HCT116 (cell line): ENCODE data around the gene PIK3R2. TPM values are rescaled to one million over a fixed set of nuclear protein-coding genes. Genes with fewer than 3 reads are reported as not detected.

Experiments
- ATAC-seq: fragments of 200-7000 bp; cut with Tn5 transposase; 2 replicates; pipeline ENCODE4 v1.9.1; 2020; ENCODE audit warnings: mild to moderate bottlenecking, moderate library complexity
- BruUV-seq: library from RNA; stranded (reverse); fragments of 400-500 nt; replicated peaks from 2 replicates; lab custom pipeline; 2021; lab: Mats Ljungman, UMichigan
- CTCF ChIA-PET: fragments of 300-600 bp; sonication (Branson Sonifier 250); formaldehyde crosslinking; loops from one replicate; lab custom pipeline; 2021; ENCODE audit warnings: antibody characterized with exemption; lab: Charles Lee
- POLR2A ChIA-PET: fragments of 300-600, 350-600 bp; sonication (Branson Sonifier 250); formaldehyde crosslinking; loops from one replicate; lab custom pipeline; 2021; ENCODE audit warnings: antibody characterized with exemption; lab: Charles Lee
- RAD21 ChIA-PET, 2 experiments: fragments of 300-600 bp; sonication (Branson Sonifier 250); formaldehyde crosslinking; loops; one replicate each; lab custom pipeline; 2023; ENCODE audit warnings: low total read pairs in 2 of 2; ENCODE audit not compliant: uncharacterized antibody in 2 of 2, unreplicated experiment in 2 of 2, low non-redundant PET in 1 of 2; lab: Charles Lee
- DNase-seq: peaks from one replicate; pipeline ENCODE4 v3.0.0-alpha.2; 2010; ENCODE audit warnings: low read depth, low spot score
- H2AFZ ChIP-seq: fragments of 200-600 bp; shearing (Covaris generic), sonication (generic); 2 replicates; pipeline ENCODE4 v1.6.1; 2017; ENCODE audit warnings: low read depth, mixed run types, mixed read lengths, antibody characterized with exemption, low read length; ENCODE audit not compliant: poor library complexity, severe bottlenecking
- H3K27ac ChIP-seq: 2 replicates; pipeline ENCODE4 v1.5.1; 2012; ENCODE audit warnings: low read depth, low read length
- H3K27me3 ChIP-seq: fragments of 200-600 bp; sonication (generic); 2 replicates; pipeline ENCODE4 v1.6.1; 2016; ENCODE audit warnings: mixed run types, low read length, mixed read lengths; ENCODE audit not compliant: insufficient read depth
- H3K36me3 ChIP-seq, 2 experiments: fragments of 200-500 bp in 1 of 2; fragments of 200-600 bp in 1 of 2; sonication (Bioruptor generic) in 1 of 2; sonication (generic) in 1 of 2; 2 replicates each; pipeline versions ENCODE4 v1.5.1 to v1.6.1; 2014 to 2016; ENCODE audit warnings: low read length in 2 of 2, inconsistent platforms in 1 of 2, mixed read lengths in 1 of 2, mixed run types in 1 of 2; ENCODE audit not compliant: insufficient read depth in 2 of 2, control insufficient read depth in 1 of 2
- H3K4me1 ChIP-seq, 2 experiments: fragments of 200-600 bp in 1 of 2; sonication (generic) in 1 of 2; 2 replicates each; pipeline versions ENCODE4 v1.5.1 to v1.6.1; 2012 to 2017; ENCODE audit warnings: low read length in 2 of 2, inconsistent platforms in 1 of 2, mild to moderate bottlenecking in 1 of 2, mixed read lengths in 1 of 2, mixed run types in 1 of 2, moderate library complexity in 1 of 2; ENCODE audit not compliant: insufficient read depth in 2 of 2, control insufficient read depth in 1 of 2
- H3K4me2 ChIP-seq: fragments of 200-600 bp; sonication (generic); 2 replicates; pipeline ENCODE4 v1.6.1; 2017; ENCODE audit warnings: mixed run types, low read length, mixed read lengths
- H3K4me3 ChIP-seq, 2 experiments: fragments of 200-600 bp in 1 of 2; sonication (generic) in 1 of 2; replicated peaks in 1 of 2; 2 replicates each; pipeline ENCODE4 v1.5.1; 2011 to 2016; ENCODE audit warnings: low read length in 2 of 2, control low read depth in 1 of 2, low read depth in 1 of 2, mild to moderate bottlenecking in 1 of 2, mixed read lengths in 1 of 2, mixed run types in 1 of 2
- H3K79me2 ChIP-seq: fragments of 200-600 bp; sonication (generic); 2 replicates; pipeline ENCODE4 v1.6.1; 2017; ENCODE audit warnings: mild to moderate bottlenecking, mixed run types, low read length, moderate library complexity, mixed read lengths; ENCODE audit not compliant: insufficient read depth
- H3K9ac ChIP-seq: fragments of 200-600 bp; sonication (generic); 2 replicates; pipeline ENCODE4 v1.6.1; 2016; ENCODE audit warnings: low read length, mixed read lengths
- H3K9me2 ChIP-seq: fragments of 200-600 bp; sonication (generic), shearing (Covaris generic); 2 replicates; pipeline ENCODE4 v1.6.1; 2017; ENCODE audit warnings: mixed run types, mild to moderate bottlenecking, moderate library complexity; ENCODE audit not compliant: insufficient read depth
- H3K9me3 ChIP-seq, 2 experiments: fragments of 200-500 bp in 1 of 2; fragments of 200-600 bp in 1 of 2; sonication (Bioruptor generic) in 1 of 2; sonication (generic) in 1 of 2; 2 replicates each; pipeline ENCODE4 v1.6.1; 2014 to 2017; ENCODE audit warnings: low read length in 2 of 2, mixed read lengths in 2 of 2, inconsistent platforms in 1 of 2, low read depth in 1 of 2, mild to moderate bottlenecking in 1 of 2, mixed run types in 1 of 2, moderate library complexity in 1 of 2; ENCODE audit not compliant: control insufficient read depth in 1 of 2, insufficient read depth in 1 of 2
- H4K20me1 ChIP-seq: fragments of 200-600 bp; sonication (generic), shearing (Covaris generic); 2 replicates; pipeline ENCODE4 v1.6.1; 2017; ENCODE audit warnings: mixed run types, mild to moderate bottlenecking, moderate library complexity; ENCODE audit not compliant: insufficient read depth
- CBX3 ChIP-seq: IDR thresholded peaks from 2 replicates; pipeline ENCODE4 v1.6.1; 2012; ENCODE audit warnings: low read depth
- CEBPB ChIP-seq: IDR thresholded peaks from 2 replicates; pipeline ENCODE4 v1.6.1; 2012; ENCODE audit warnings: low read depth
- EGR1 ChIP-seq: IDR thresholded peaks from 2 replicates; pipeline ENCODE4 v1.6.1; 2012; ENCODE audit warnings: low read depth
- RAD21 ChIP-seq: IDR thresholded peaks from 2 replicates; pipeline ENCODE4 v1.6.1; 2012; ENCODE audit warnings: low read depth, mild to moderate bottlenecking
- SIN3A ChIP-seq: IDR thresholded peaks from 2 replicates; pipeline ENCODE4 v1.6.1; 2012; ENCODE audit warnings: low read depth
- YY1 ChIP-seq: IDR thresholded peaks from 2 replicates; pipeline ENCODE4 v1.6.1; 2011; ENCODE audit warnings: low read length, low read depth, moderate library complexity, mild to moderate bottlenecking; ENCODE audit not compliant: insufficient replicate concordance; ENCODE audit errors: extremely low read depth
- ZFX ChIP-seq: fragments of 450-650 bp; IDR thresholded peaks from 2 replicates; pipeline ENCODE4 v1.6.1; 2017
- ZNF274 ChIP-seq: fragments of 200-500 bp; sonication (Bioruptor generic); IDR thresholded peaks from 2 replicates; pipeline ENCODE4 v1.6.1; 2014; ENCODE audit warnings: mild to moderate bottlenecking, low read depth, low read length, inconsistent platforms
- intact Hi-C: fragments of 100-400 bp; cut with micrococcal nuclease; formaldehyde crosslinking; loops from 2 replicates; pipeline ENCODE4 v1.10.0; 2022
- total RNA-seq: library from RNA; stranded (reverse); gene quantifications from one replicate; pipeline ENCODE4 v1.2.1, GENCODE V29; 2021; ENCODE audit not compliant: unreplicated experiment

PIK3R2 gene
- total RNA-seq, 1 experiment from 2014 or later = 53.4 TPM

GRCh38 chr19:18155095-18156087 lies 2.4 kb downstream of the PIK3R2 start (continued):
- TF ChIP-seq YY1 = no peak

DNA sequence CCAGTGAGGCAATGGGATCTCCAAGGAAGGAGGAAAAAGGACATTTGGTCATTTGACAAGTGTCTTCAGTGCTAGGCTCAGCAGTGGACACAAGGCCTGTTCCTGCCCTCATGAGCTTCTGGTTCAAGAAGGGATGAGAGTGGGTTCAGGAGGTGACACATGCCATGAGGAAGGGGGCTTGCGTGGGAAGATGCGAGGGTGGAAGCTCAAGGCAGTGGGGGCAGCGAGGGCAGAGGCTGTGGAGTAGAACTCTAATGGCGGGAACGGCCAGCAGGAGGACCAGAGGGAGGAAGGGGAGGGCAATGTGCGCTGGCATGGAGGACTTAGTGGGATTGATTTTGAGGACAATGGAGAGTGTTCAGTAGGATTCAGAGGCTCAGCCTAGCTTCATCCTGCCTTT lies 3.3 kb downstream of the PIK3R2 start:
- no peaks in the 10 kb centered on the region for H3K9me3 ChIP-seq
- TF ChIP-seq ZNF274 (no peak), ZFX (no peak), CEBPB (no peak), RAD21 (no peak), CBX3 (no peak), SIN3A (no peak), EGR1 (no peak)
- no TSS peak for BruUV-seq
- ChIA-PET POLR2A (no interaction called here), RAD21 (no interaction called here), CTCF (no interaction called here)
- no peaks in the 10 kb centered on the region for H3K9me2 ChIP-seq
- H3K9ac ChIP-seq = 0 out of 2 replicates have a peak overlapping the region, but pooled peaks have one; percentile 38
- no peaks in the 10 kb centered on the region for H3K27me3 ChIP-seq
- no peak overlapping the region for H2AFZ ChIP-seq
- H3K4me3 ChIP-seq = no peak overlapping the region
- peaks cover 38% of the 10 kb centered on the region for H3K79me2 ChIP-seq
- peak overlapping the region; percentile 61; the same call in 1 of the 2 replicates for H3K4me2 ChIP-seq
- no peak for ATAC-seq
- peaks cover 0 to 11% of the 10 kb centered on the region in 2 experiments; a peak in 1 of 4 replicates for H3K36me3 ChIP-seq
- intact Hi-C loops = loop anchor here (10.0 kb wide), 1 partner anchor 151 kb away; the partner anchor contains the start of gene ARRDC2
- peaks cover 47 to 59% of the 10 kb centered on the region in 2 experiments for H3K4me1 ChIP-seq
- DNase-seq = no peak
- H3K27ac ChIP-seq = peak overlapping the region; percentile 82
- H4K20me1 ChIP-seq = no peaks in the 10 kb centered on the region
